Measurements from ENCODE around the gene ZNF541. TPM values are rescaled to one million over a fixed set of nuclear protein-coding genes. Genes with fewer than 3 reads are reported as not detected.

The ZNF541 gene
- total and polyA plus RNA-seq, 10 donors = 0.20 to 1.2 (median 0.46) TPM

- no peak overlapping the region for H3K27ac ChIP-seq
- H3K27me3 ChIP-seq (replicated peaks in 1 of 7) = peaks cover 0 to 55% (median 23%) of the 10 kb centered on the region in 7 donors
- WGBS, 5 donors = 79 to 83% (median 82%) methylated on average over 13 of the region's 13 CpGs
- peaks cover 0 to 13% (median 6%) of the 10 kb centered on the region in 6 donors for H3K4me1 ChIP-seq
- TF ChIP-seq POLR2AphosphoS5 (IDR thresholded peaks at IDR 0.05) (no peak), CTCF (IDR thresholded peaks at IDR 0.05 in 8 of 11, conservative IDR thresholded peaks at IDR 0.05 in 3 of 11) (no peak), POLR2A (IDR thresholded peaks at IDR 0.05) (no peak)
- H3K9me3 ChIP-seq = no peaks in the 10 kb centered on the region
- intact Hi-C loops (cut with DNase I; ENCODE audit: low total_unique reads) = loop anchor here (10.0 kb wide), 1 partner anchor 155 kb away; no protein-coding TSS in a partner anchor
- H3K4me3 ChIP-seq = no peak overlapping the region
- H3K36me3 ChIP-seq = no peaks in the 10 kb centered on the region
- DNase-seq = peak; percentile 44
Observed at GRCh38 chr19:47549261-47549862, 23.6 kb downstream of the ZNF541 start.

- WGBS, 5 donors = 78 to 83% (median 81%) methylated on average over 2 of the region's 2 CpGs
- no peak overlapping the region for H3K4me3 ChIP-seq
- TF ChIP-seq POLR2AphosphoS5 (IDR thresholded peaks at IDR 0.05) = no peak
- no peak for TF ChIP-seq CTCF (IDR thresholded peaks at IDR 0.05 in 8 of 11, conservative IDR thresholded peaks at IDR 0.05 in 3 of 11)
- TF ChIP-seq POLR2A (IDR thresholded peaks at IDR 0.05) = no peak
- intact Hi-C loops (cut with DNase I; ENCODE audit: low total_unique reads) = loop anchor here (10.0 kb wide), 1 partner anchor 158 kb away; no protein-coding TSS in a partner anchor
- DNase-seq = peak; percentile 6
- H3K4me1 ChIP-seq = peaks cover 0 to 15% (median 6%) of the 10 kb centered on the region in 6 donors
- peaks cover 0 to 65% (median 28%) of the 10 kb centered on the region in 7 donors for H3K27me3 ChIP-seq (replicated peaks in 1 of 7)
- no peaks in the 10 kb centered on the region for H3K9me3 ChIP-seq
- H3K27ac ChIP-seq = no peak overlapping the region
- H3K36me3 ChIP-seq = no peaks in the 10 kb centered on the region
Observed at GRCh38 chr19:47547199-47547598, 25.7 kb downstream of the ZNF541 start.

- intact Hi-C loops (cut with DNase I; ENCODE audit: low total_unique reads) = loop anchor here (10.0 kb wide), 1 partner anchor 159 kb away; no protein-coding TSS in a partner anchor
- Histone ChIP-seq H3K36me3 (no peaks in the 10 kb centered on the region), H3K27me3 (replicated peaks in 1 of 7) (peaks cover 0 to 70% (median 28%) of the 10 kb centered on the region in 7 donors), H3K4me1 (peaks cover 0 to 34% (median 6%) of the 10 kb centered on the region in 6 donors), H3K9me3 (no peaks in the 10 kb centered on the region), H3K27ac (no peak overlapping the region), H3K4me3 (peak overlapping the region in 3 of 8 donors; percentile 13 to 39 (median 20))
- 18 to 40% (median 32%) methylated on average over 27 to 75 of the region's 75 CpGs for WGBS, 5 donors
- TF ChIP-seq POLR2AphosphoS5 (IDR thresholded peaks at IDR 0.05) (no peak), POLR2A (IDR thresholded peaks at IDR 0.05) (no peak), CTCF (IDR thresholded peaks at IDR 0.05 in 8 of 11, conservative IDR thresholded peaks at IDR 0.05 in 3 of 11) (no peak)
- DNase-seq = no peak
Observed at GRCh38 chr19:47545061-47545948, 27.6 kb downstream of the ZNF541 start.
